K562 (cell line): Measurements from ENCODE around the gene DDIT4L. TPM values are rescaled to one million over a fixed set of nuclear protein-coding genes. Genes with fewer than 3 reads are reported as not detected.
"Not testable (repeated sequence)": the region's sequence is repeated elsewhere in the genome, so short reads cannot be mapped to it uniquely, and the experiment has no call there.

Source experiments
- ATAC-seq: fragments of 200-7000 bp; cut with Tn5 transposase; 3 replicates; pipeline ENCODE4 v1.9.1; 2020; ENCODE audit warnings: moderate library complexity
- BruUV-seq: library from RNA; stranded (reverse); fragments of 400-500 nt; replicated peaks from 2 replicates; lab custom pipeline; 2021; lab: Mats Ljungman, UMichigan
- CTCF ChIA-PET: fragments of 300-600 bp; formaldehyde crosslinking; extraction: SDS; loops from one replicate; lab custom pipeline; 2021; ENCODE audit warnings: low intra/inter-chr PET ratio; lab: Yijun Ruan, JAX
- POLR2A ChIA-PET: fragments of 300-600, 350-650 bp; sonication (Branson Sonifier 250); formaldehyde crosslinking; extraction: SDS; loops from one replicate; lab custom pipeline; 2021; ENCODE audit warnings: antibody characterized with exemption, inconsistent platforms; lab: Yijun Ruan, JAX
- DNase-seq, 4 experiments: peaks; one replicate each; pipeline versions ENCODE4 v3.0.0 to v3.0.0-alpha.2; 2011 to 2018; ENCODE audit warnings: low spot score in 3 of 4, mixed read lengths in 3 of 4; ENCODE audit errors: extremely low read depth in 1 of 4
- FAIRE-seq: peaks from 2 replicates; lab custom pipeline; 2011; peaks lifted over from hg19 to GRCh38; lab: Jason Lieb, UNC
- H2AFZ ChIP-seq: 2 replicates; pipeline ENCODE4 v1.6.0; 2011; ENCODE audit warnings: low read depth, low read length, control low read depth, inconsistent platforms
- H3K27ac ChIP-seq: fragments of 200-600 bp; 3 replicates; pipeline ENCODE4 v1.8.0; 2011; ENCODE audit warnings: low read depth, mild to moderate bottlenecking, control low read depth, inconsistent platforms, low read length, moderate library complexity, mixed read lengths; ENCODE audit errors: extremely low read depth
- H3K27me3 ChIP-seq, 2 experiments: fragments of 300-600 bp in 1 of 2; 2 replicates in 1 of 2; 3 replicates in 1 of 2; pipeline versions ENCODE4 v1.6.0 to v1.8.0; 2011; ENCODE audit warnings: inconsistent platforms in 2 of 2, low read length in 2 of 2, mild to moderate bottlenecking in 1 of 2, mixed read lengths in 1 of 2, moderate library complexity in 1 of 2; ENCODE audit not compliant: control insufficient read depth in 2 of 2, insufficient read depth in 2 of 2
- H3K36me3 ChIP-seq: fragments of 300-600 bp; 3 replicates; pipeline ENCODE4 v1.8.0; 2011; ENCODE audit warnings: mild to moderate bottlenecking, low read length, inconsistent platforms; ENCODE audit not compliant: control insufficient read depth, insufficient read depth
- H3K4me1 ChIP-seq, 2 experiments: fragments of 200-600 bp in 1 of 2; replicated peaks in 1 of 2; 2 replicates in 1 of 2; 3 replicates in 1 of 2; pipeline versions ENCODE4 v1.5.1 to v1.8.0; 2011; ENCODE audit warnings: inconsistent platforms in 2 of 2, low read length in 2 of 2, mild to moderate bottlenecking in 1 of 2, mixed read lengths in 1 of 2, moderate library complexity in 1 of 2; ENCODE audit not compliant: control insufficient read depth in 2 of 2, insufficient read depth in 2 of 2
- H3K4me2 ChIP-seq: 2 replicates; pipeline ENCODE4 v1.6.1; 2011; ENCODE audit warnings: low read length, control low read depth, inconsistent platforms, mixed read lengths; ENCODE audit not compliant: insufficient read depth
- H3K4me3 ChIP-seq: fragments of 200-600 bp; sonication (generic), shearing (Covaris generic); 2 replicates; pipeline ENCODE4 v1.5.1; 2016; ENCODE audit warnings: control low read depth, inconsistent platforms
- H3K79me2 ChIP-seq: fragments of 200-600 bp; 3 replicates; pipeline ENCODE4 v1.8.0; 2011; ENCODE audit warnings: low read length, inconsistent platforms; ENCODE audit not compliant: control insufficient read depth, insufficient read depth
- H3K9ac ChIP-seq, 2 experiments: 2 replicates each; pipeline versions ENCODE4 v1.6.0 to v1.6.1; 2011; ENCODE audit warnings: low read depth in 2 of 2, low read length in 2 of 2, control low read depth in 1 of 2, inconsistent platforms in 1 of 2, mild to moderate bottlenecking in 1 of 2, mixed read lengths in 1 of 2; ENCODE audit not compliant: insufficient read depth in 1 of 2
- H3K9me1 ChIP-seq: one replicate; pipeline ENCODE4 v1.6.0; 2011; ENCODE audit warnings: inconsistent platforms, mild to moderate bottlenecking, low read length, moderate library complexity; ENCODE audit not compliant: control insufficient read depth, insufficient read depth
- H3K9me3 ChIP-seq: replicated peaks from 2 replicates; pipeline ENCODE4 v1.5.1; 2011; ENCODE audit warnings: low read depth, low read length, inconsistent platforms; ENCODE audit not compliant: control insufficient read depth, insufficient read depth
- H4K20me1 ChIP-seq: replicated peaks from 2 replicates; pipeline ENCODE4 v1.6.1; 2011; ENCODE audit warnings: low read length, inconsistent platforms, mixed read lengths; ENCODE audit not compliant: control insufficient read depth, insufficient read depth
- CTCFL ChIP-seq: IDR thresholded peaks from 2 replicates; pipeline ENCODE4 v1.6.1; 2011; ENCODE audit warnings: borderline replicate concordance, low read depth, mild to moderate bottlenecking, moderate library complexity, low read length; ENCODE audit not compliant: insufficient read depth, poor library complexity, severe bottlenecking
- PHTF2 ChIP-seq: fragments of 250-450 bp; sonication (Bioruptor Pico); IDR thresholded peaks from 2 replicates; pipeline ENCODE4 v1.5.0; 2021; ENCODE audit warnings: mild to moderate bottlenecking
- ZNF398 ChIP-seq: fragments of 250-450 bp; sonication (Bioruptor Pico); IDR thresholded peaks from 2 replicates; pipeline ENCODE4 v1.8.0; 2021; ENCODE audit warnings: moderate library complexity, mild to moderate bottlenecking, inconsistent platforms
- WGBS: fragments of 100-300 bp; shearing (Covaris generic); methylation state at CpG from one replicate; pipeline ENCODE4 v1.1.6; 2016; ENCODE audit warnings: low coverage, mixed read lengths; ENCODE audit not compliant: insufficient coverage; ENCODE audit errors: missing lambda C conversion rate; 5-methylcytosine and 5-hydroxymethylcytosine counted together
- in situ Hi-C: fragments of 300-500 bp; cut with MboI; formaldehyde crosslinking; loops from 4 replicates; pipeline ENCODE4 v1.15.0; 2018; ENCODE audit warnings: inconsistent platforms, mixed read lengths
- intact Hi-C: fragments of 100-400 bp; cut with micrococcal nuclease; formaldehyde crosslinking; loops from 2 replicates; pipeline ENCODE4 v1.14.2; 2022
- polyA plus RNA-seq, 8 experiments: library from polyadenylated mRNA; depleted of rRNA in 4 of 8; stranded (reverse) in 5 of 8; unstranded in 3 of 8; fragments of >200 nt; fragmentation: Nextera tagmentation in 2 of 8; fragmentation: Illumina TruSeq in 1 of 8; extraction: Ambion mirVana in 2 of 8; extraction: Trizol in 1 of 8; gene quantifications; 2 replicates each; pipeline versions ENCODE4 v1.2.1 to v1.2.3, GENCODE V29; 2011 to 2014; ENCODE audit warnings: inconsistent platforms in 1 of 8, missing spikeins in 1 of 8
- total RNA-seq, 7 experiments: library from RNA; depleted of rRNA in 6 of 7; stranded (reverse); fragments of >200 nt in 6 of 7; fragmentation: Illumina TruSeq in 2 of 7; extraction: Trizol in 2 of 7; gene quantifications; 2 replicates each; pipeline versions ENCODE4 v1.2.1 to v1.2.3, GENCODE V29; 2011 to 2021; ENCODE audit warnings: low replicate concordance in 1 of 7

The DDIT4L gene
- total and polyA plus RNA-seq, 9 of the 15 experiments (the other 6 are each of a cell fraction or from before 2014, with no cell fraction given), result not detected

- TF ChIP-seq CTCFL, result no peak
- no peak for TF ChIP-seq PHTF2 (CRISPR knock-in tag)
- TF ChIP-seq ZNF398 (CRISPR knock-in tag), result no peak
Observed at GRCh38 chr4:100146756-100147155, 43.5 kb downstream of the DDIT4L start (continued).

GRCh38 chr4:100137320-100137719 is 52.9 kb downstream of the DDIT4L start:
- H3K4me1 ChIP-seq, POLR2A ChIA-PET, FAIRE-seq, CTCF ChIA-PET, H4K20me1 ChIP-seq, ATAC-seq, in situ Hi-C loops, H3K4me2 ChIP-seq, H3K36me3 ChIP-seq, H3K4me3 ChIP-seq, DNase-seq, H3K9me3 ChIP-seq, H3K9me1 ChIP-seq, H3K27ac ChIP-seq, intact Hi-C loops, H3K9ac ChIP-seq, H3K79me2 ChIP-seq, BruUV-seq, H2AFZ ChIP-seq, H3K27me3 ChIP-seq: not testable (repeated sequence)
- 4% methylated on average over 4 of the region's 4 CpGs for WGBS

Other genes with a start within 250 kb of the DDIT4L start
- gene DNAJB14, start 243.8 kb downstream of the DDIT4L start, total RNA-seq (2014; rRNA removed), result 10.1 and 17.8 TPM in 2 replicates
- 23.1 and 28.6 TPM in 2 replicates for gene DNAJB14, start 243.8 kb downstream of the DDIT4L start, total RNA-seq (2014; rRNA removed; fragmentation: Illumina TruSeq; extraction: Trizol)
- 20.3 and 21.0 TPM in 2 replicates for gene DNAJB14, start 243.8 kb downstream of the DDIT4L start, total RNA-seq (2015; rRNA removed; fragmentation: Illumina TruSeq; extraction: Trizol)
- gene DNAJB14, start 243.8 kb downstream of the DDIT4L start, total RNA-seq (2021), result 28.0 and 30.2 TPM in 2 replicates
- 9.9 and 13.2 TPM in 2 replicates for gene DNAJB14, start 243.8 kb downstream of the DDIT4L start, polyA plus RNA-seq (2011; rRNA removed)
- 12.7 and 14.3 TPM in 2 replicates for gene DNAJB14, start 243.8 kb downstream of the DDIT4L start, polyA plus RNA-seq (2014; fragmentation: Illumina TruSeq; extraction: Trizol)
- gene DNAJB14, start 243.8 kb downstream of the DDIT4L start, polyA plus RNA-seq (2014; fragmentation: Nextera tagmentation; extraction: Ambion mirVana), result 1 to 10 TPM; 5.5 to 7.0 TPM
- gene DNAJB14, start 243.8 kb downstream of the DDIT4L start, polyA plus RNA-seq (2014; rRNA removed), result 9.1 and 20.4 TPM in 2 replicates
- gene H2AZ1, start 240.2 kb downstream of the DDIT4L start, total RNA-seq (2014; rRNA removed), result 552 and 605 TPM in 2 replicates
- gene H2AZ1, start 240.2 kb downstream of the DDIT4L start, total RNA-seq (2014; rRNA removed; fragmentation: Illumina TruSeq; extraction: Trizol), result 880 and 938 TPM in 2 replicates
- gene H2AZ1, start 240.2 kb downstream of the DDIT4L start, total RNA-seq (2015; rRNA removed; fragmentation: Illumina TruSeq; extraction: Trizol), result 753 and 768 TPM in 2 replicates
- gene H2AZ1, start 240.2 kb downstream of the DDIT4L start, total RNA-seq (2021), result 718 and 751 TPM in 2 replicates
- gene H2AZ1, start 240.2 kb downstream of the DDIT4L start, polyA plus RNA-seq (2011; rRNA removed), result 738 and 1,020 TPM in 2 replicates
- 625 and 744 TPM in 2 replicates for gene H2AZ1, start 240.2 kb downstream of the DDIT4L start, polyA plus RNA-seq (2014; fragmentation: Illumina TruSeq; extraction: Trizol)
- 1,000 to 10,000 TPM; 3,608 to 4,380 TPM for gene H2AZ1, start 240.2 kb downstream of the DDIT4L start, polyA plus RNA-seq (2014; fragmentation: Nextera tagmentation; extraction: Ambion mirVana)
- gene H2AZ1, start 240.2 kb downstream of the DDIT4L start, polyA plus RNA-seq (2014; rRNA removed), result 687 and 854 TPM in 2 replicates